ENCODE measurements around the gene WDR64.

WDR64 gene

DNA sequence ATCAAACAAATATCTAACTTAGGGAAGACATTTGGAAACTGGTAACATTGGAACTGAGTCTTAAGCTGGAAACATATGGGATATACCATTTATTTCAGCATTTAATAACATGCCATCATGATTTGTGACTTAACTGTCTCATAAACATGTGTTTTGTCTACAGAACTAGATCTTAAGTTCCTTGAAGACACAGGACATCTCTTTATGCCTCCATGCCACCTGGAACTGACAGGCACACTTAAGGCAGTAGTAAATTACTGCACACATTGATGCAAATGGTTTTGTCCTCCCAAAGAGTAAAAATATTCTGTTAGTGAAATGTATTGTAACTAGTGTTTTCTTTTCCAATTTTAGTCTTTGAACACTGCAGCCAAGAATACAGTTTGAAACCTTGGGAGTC lies 194.3 kb downstream of the WDR64 start:
- DNase-seq = no peak

DNA sequence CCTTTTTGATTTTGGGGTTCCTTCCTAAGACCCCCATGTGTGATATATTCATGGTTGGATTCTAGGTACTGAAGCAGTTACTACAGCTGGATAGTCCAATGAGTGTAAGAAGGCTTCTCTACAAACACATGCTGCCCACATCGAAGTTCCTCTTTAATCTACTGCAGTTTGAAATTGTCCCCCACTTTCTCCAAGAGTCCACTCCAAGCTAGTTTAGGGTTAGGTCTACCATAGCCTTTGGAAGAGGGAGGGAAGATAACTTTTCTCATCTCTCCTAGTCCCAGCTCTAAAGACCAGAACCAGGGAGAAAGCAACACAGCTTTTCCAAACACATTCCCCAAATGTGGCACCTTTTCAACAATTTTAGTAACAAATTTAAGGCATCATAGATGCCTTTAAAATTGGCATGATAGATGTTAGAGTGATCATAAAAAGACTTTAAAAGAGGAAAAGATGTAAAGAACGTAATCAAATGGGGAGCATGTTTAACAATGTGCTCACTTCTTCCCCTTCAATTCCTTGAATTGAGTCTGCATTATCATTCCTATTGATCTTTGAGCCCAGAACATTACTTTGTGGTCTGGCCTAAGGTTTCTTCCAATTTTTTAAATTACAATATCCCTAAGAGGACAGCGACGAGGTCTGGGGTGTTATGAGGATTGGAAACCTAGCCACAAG lies 194.9 kb downstream of the WDR64 start:
- no peak for DNase-seq

DNA sequence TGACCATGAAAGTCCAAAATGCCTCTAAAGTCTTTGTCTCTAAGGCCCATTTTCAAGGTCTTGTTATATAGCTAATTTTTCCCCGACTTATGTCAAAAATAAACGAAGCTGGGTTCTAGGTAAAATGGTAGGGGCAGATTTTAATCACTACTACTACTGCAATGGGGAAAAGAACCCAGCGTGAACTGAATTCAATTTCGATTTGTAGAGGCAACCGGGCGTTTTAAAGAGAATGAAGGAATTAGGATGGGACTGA lies 195.4 kb downstream of the WDR64 start:
- no peak for DNase-seq

DNA sequence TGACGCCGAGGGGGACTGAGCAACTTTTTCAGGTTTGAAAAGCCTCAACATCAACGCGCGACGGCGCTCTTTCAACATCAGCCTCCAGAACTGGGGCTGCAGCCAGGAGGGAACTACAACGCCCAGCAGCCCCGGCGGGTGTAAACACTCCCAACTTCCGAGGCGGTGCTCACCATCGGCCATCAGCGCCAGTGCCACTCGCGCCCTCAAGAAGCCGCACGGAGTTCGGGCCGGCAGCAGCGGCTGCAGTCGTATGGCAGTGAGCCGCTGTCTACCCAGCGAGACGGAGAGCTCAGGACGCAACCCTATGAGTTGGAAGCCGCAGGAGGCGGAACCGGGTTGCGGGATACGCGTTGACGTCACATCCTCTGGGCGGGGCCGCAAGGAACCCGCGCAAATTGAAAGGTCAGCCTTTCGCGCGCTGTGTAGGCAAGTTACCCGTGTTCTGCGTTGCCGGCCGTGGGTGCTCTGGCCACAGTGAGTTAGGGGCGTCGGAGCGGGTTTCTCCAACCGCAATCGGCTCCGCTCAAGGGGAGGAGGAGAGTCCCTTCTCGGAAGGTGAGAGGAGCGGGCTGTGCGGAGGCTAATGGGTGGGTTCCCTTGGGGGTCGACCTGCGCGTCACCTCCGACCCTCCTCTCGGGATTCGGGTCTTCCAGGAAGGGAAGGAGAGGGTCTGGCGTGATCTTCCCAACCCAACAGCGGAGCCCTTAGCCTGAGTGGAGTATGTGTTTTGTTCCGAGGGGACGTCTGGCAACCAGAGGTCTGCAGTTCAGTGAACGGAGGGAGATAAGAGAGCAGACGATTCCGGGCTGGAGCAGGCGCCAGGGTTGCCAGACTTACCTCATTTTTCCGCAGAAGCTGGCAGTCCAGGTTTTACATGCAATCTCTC lies 196.0 kb downstream of the WDR64 start, which contains the start of gene EXO1:
EXO1 (plus strand) TSS at position 409 of the 890 bp plus-strand sequence. CDS start 2,222 bp downstream, outside the sequence.
- DNase-seq = peak; percentile 93

DNA sequence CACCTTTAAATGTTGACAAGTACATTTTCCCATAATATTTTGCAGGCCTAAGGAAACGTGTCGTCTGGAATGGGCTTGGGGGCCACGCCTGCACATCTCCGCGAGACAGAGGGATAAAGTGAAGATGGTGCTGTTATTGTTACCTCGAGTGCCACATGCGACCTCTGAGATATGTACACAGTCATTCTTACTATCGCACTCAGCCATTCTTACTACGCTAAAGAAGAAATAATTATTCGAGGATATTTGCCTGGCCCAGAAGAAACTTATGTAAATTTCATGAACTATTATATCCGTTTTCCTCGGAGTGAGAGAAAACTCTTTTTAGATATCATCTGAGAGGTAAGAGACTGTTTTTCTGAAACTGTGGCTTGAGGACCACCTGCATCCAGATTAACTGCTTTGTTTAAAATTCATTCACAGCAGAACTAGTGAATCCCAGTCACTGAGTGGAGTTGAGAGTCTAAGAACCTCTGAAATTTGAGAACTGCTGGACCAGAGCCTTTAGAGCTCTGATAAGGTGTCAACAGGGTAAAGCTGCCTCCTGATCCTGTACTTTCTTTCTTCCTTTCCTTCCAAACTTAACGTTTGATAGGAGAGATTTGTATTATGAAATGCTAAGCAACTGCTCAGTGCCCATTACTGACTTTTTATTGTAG lies 196.7 kb downstream of the WDR64 start:
- no peak for DNase-seq

DNA sequence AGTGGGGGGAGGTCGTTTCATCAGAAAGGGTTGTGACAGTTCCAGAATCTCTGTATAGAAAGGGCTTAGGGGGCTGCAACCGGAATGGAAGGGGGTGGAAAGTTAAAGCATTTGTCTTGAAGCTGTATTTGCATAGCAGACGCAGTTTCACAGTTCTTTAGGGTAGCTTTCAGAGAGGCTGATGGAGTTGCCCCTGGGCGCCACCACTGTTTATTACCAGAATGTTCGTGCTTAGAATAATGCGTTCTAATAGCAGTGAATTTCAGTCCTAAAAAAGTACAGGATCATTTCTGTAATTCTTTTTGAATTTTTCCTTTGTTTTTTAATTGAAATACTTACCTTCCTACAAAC lies 197.2 kb downstream of the WDR64 start:
- no peak for DNase-seq
